ENCODE results near the gene HOXD13. TPM values are rescaled to one million over a fixed set of nuclear protein-coding genes. Genes with fewer than 3 reads are reported as not detected.

HOXD13 gene
- total RNA-seq, 2 experiments from 2014 or later: not detected

- Mint-ChIP-seq H3K27me3 (peaks cover 95% of the 10 kb centered on the region), H3K9me3 (peaks cover 4% of the 10 kb centered on the region), H3K36me3 (ENCODE audit: low read depth) (peaks cover 3% of the 10 kb centered on the region), H3K4me1 (ENCODE audit: low read depth) (peaks cover 35% of the 10 kb centered on the region), H3K4me3 (peak overlapping the region; percentile 39), H3K27ac (no peak overlapping the region)
- Histone ChIP-seq H3K27ac (ENCODE audit: low read depth in 1 of 2, low read length in 2 of 2) (no peak overlapping the region), H3K27me3 (ENCODE audit: control insufficient read depth in 1 of 2, insufficient read depth in 2 of 2, low read length in 2 of 2) (peaks cover 85 to 98% of the 10 kb centered on the region in 2 experiments), H3K36me3 (ENCODE audit: insufficient read depth, low read length) (no peaks in the 10 kb centered on the region), H3K9me3 (ENCODE audit: control insufficient read depth in 1 of 2, insufficient read depth in 1 of 2, low read length in 2 of 2) (peaks cover 14 to 44% of the 10 kb centered on the region in 2 experiments), H3K4me1 (ENCODE audit: insufficient read depth, low read length) (peaks cover 35% of the 10 kb centered on the region), H3K4me3 (ENCODE audit: low read length) (peak overlapping the region; percentile 29)
- DNase-seq (peak; percentile 15 to 79 (median 50)), ATAC-seq (ENCODE audit: poor library complexity) (peak; percentile 88)
- CTCF ChIA-PET: interaction anchor here (0.9 to 1.0 kb wide), 2 partner anchors 14 to 314 kb away, joined by 3 read pairs; no protein-coding TSS in a partner anchor
- intact Hi-C loops (cut with DNase I, micrococcal nuclease): loop anchor here (5.0 kb wide), 1 partner anchor 317 kb away; no protein-coding TSS in a partner anchor
- POLR2A ChIA-PET: interaction anchor here (0.6 to 1.1 kb wide), 3 partner anchors 14 to 712 kb away, joined by 3 read pairs; no protein-coding TSS in a partner anchor
- peak; percentile 35 for TF ChIP-seq CTCF (IDR thresholded peaks at IDR 0.05)
Measured at GRCh38 chr2:176140513-176141317, 48.2 kb downstream of the HOXD13 start.

DNA sequence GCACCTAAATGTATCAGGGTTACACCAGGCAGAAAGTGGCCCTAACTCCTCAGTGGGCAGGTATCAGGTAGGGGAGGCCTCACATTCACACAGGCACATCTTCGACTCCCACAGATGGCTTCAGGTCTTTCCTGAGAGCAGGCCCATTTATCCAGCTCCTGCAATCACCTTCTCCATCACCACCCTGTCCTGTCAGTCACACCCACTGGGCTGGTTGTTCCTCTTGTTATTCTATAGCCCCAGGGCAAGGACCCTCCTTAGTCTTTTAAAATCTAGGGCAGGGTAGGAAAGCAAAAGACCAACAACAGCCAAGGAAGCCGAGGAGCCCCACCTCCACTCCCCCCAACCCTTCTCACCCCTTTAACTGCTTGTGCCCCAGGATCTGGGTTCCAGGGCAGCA lies 49.8 kb downstream of the HOXD13 start:
- Histone ChIP-seq H3K36me3 (ENCODE audit: insufficient read depth, low read length) (no peaks in the 10 kb centered on the region), H3K27me3 (ENCODE audit: control insufficient read depth in 1 of 2, insufficient read depth in 2 of 2, low read length in 2 of 2) (peaks cover 86 to 98% of the 10 kb centered on the region in 2 experiments), H3K9me3 (ENCODE audit: control insufficient read depth in 1 of 2, insufficient read depth in 1 of 2, low read length in 2 of 2) (peaks cover 14 to 35% of the 10 kb centered on the region in 2 experiments), H3K27ac (ENCODE audit: low read depth in 1 of 2, low read length in 2 of 2) (no peak overlapping the region), H3K4me1 (ENCODE audit: insufficient read depth, low read length) (peaks cover 21% of the 10 kb centered on the region), H3K4me3 (ENCODE audit: low read length) (no peak overlapping the region)
- H3K4me1 Mint-ChIP-seq (ENCODE audit: low read depth): peaks cover 27% of the 10 kb centered on the region
- DNase-seq (no peak), ATAC-seq (ENCODE audit: poor library complexity) (no peak)
- POLR2A ChIA-PET: no interaction called here
- H3K36me3 Mint-ChIP-seq (ENCODE audit: low read depth): peaks cover 3% of the 10 kb centered on the region
- CTCF ChIA-PET: no interaction called here
- intact Hi-C loops (cut with DNase I, micrococcal nuclease): loop anchor here (5.0 kb wide), 1 partner anchor 315 kb away; no protein-coding TSS in a partner anchor
- H3K27me3 Mint-ChIP-seq: peaks cover 97% of the 10 kb centered on the region
- H3K27ac Mint-ChIP-seq: no peak overlapping the region
- H3K4me3 Mint-ChIP-seq: no peak overlapping the region
- TF ChIP-seq CTCF (IDR thresholded peaks at IDR 0.05): no peak
- peaks cover 4% of the 10 kb centered on the region for H3K9me3 Mint-ChIP-seq

Other genes with a start within 250 kb of the HOXD13 start
- gene LNPK, start 90.5 kb upstream of the HOXD13 start, total RNA-seq: 10 to 100 TPM; 12.7 to 15.8 TPM
- not detected for gene EVX2, start 8.8 kb upstream of the HOXD13 start, total RNA-seq
- gene HOXD12, start 7.1 kb downstream of the HOXD13 start, total RNA-seq: not detected
- gene HOXD11, start 14.6 kb downstream of the HOXD13 start, total RNA-seq: not detected
- gene HOXD10, start 24.1 kb downstream of the HOXD13 start, total RNA-seq: not detected
- not detected for gene HOXD9, start 30.0 kb downstream of the HOXD13 start, total RNA-seq
- not detected for gene HOXD8, start 37.0 kb downstream of the HOXD13 start, total RNA-seq
- gene HOXD4, start 58.8 kb downstream of the HOXD13 start, total RNA-seq: not detected
- gene HOXD3, start 64.6 kb downstream of the HOXD13 start, total RNA-seq: not detected
- gene HOXD1, start 95.9 kb downstream of the HOXD13 start, total RNA-seq: not detected
- gene MTX2, start 176.7 kb downstream of the HOXD13 start, total RNA-seq: 1 to 10 TPM; 5.0 to 5.2 TPM

Data from CD4-positive, alpha-beta T cell (primary cell).